GM20431 (cell line): ENCODE data around the gene HSPA9.

Experiments used
- in situ Hi-C: fragments of 300-500 bp; cut with MseI, MboI; formaldehyde crosslinking; loops from one replicate; pipeline ENCODE4 v1.15.0; 2020; ENCODE audit warnings: low sequenced_read_pairs; ENCODE audit not compliant: unreplicated experiment

The HSPA9 gene

DNA sequence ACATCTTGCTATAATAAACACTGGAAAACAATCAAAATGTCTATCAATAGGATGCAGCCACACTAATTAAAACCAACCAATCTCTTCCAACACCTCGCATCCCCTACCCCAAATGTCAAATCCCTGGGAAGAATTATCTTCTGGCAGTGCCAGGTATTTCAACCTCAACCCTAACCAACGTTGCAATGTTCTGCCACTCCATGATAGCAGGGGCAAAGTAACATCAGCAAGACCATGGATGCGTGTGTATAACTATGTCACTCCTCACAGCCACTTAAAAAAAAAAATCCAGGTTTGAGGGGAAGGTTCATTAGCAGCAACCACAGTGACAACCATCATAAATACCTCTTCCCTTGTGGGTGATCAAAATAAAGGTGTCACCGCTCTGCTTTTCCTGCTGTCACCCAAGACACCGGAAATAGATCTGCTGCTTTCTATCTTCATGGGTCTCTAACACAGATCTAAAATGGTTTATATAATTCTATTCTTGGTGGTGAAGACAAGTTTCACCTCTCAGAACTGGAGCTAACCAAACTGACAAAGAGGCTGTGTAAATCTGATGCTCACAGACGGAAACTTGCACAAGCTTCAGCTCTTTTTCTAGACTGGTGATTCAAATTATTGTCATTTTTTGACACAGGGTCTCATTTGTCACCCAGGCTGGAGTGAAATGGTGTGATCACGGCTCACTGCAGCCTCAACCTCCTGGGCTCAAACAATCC is 9.9 kb downstream of the HSPA9 start:
- in situ Hi-C loops = no loop called here

DNA sequence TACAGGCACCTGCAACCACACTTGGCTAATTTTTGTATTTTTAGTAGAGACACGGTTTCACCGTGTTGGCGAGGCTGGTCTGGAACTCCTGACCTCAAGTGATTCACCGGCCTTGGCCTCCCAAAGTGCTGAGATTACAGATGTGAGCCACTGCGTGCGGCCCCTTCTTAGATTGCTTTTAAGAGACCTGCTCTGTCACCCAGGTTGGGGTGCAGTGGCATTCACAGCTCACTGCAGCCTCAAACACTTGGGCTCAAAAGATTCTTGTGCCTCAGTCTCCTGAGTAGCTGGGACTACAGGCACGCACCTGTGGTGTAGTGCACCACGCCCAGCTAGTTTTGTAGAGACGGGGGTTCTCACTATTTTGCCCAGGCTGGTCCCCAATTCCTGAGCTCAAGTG is 11.0 kb downstream of the HSPA9 start:
- in situ Hi-C loops = no loop called here

DNA sequence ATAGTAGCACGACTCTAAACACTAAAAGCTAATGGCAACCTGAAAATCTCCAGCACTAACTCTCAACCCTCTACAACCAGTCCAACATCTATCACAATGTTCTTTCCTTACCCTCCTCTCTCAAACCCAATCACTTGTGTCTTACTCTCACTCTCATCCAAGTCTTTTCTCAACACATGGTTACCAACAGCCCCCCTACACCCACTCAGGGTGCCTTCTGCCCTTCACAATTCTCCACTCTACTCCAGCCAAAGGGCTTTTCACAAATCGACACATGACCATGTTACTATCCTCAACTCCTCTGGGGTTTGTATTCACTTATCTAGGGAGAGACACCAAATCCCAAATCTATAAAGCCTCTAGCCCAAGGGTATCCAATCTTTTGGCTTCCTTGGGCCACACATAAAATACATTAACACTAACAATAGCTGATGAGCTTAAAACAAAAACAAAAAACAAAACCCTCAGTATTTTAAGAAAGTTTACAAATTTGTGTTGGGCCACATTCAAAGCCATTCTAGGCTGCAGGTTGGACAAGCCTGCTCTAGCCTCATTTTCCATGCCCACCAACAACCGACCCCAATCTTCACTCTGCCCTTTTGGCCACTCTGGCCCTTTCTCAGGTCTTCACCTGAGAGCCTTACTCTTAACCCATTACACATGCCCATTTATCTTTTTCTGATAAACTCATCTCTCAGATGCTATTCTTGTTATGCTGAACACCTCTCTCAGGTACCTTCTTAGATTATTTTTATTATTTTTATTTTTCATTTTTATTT is 11.7 kb downstream of the HSPA9 start:
- in situ Hi-C loops = no loop called here

DNA sequence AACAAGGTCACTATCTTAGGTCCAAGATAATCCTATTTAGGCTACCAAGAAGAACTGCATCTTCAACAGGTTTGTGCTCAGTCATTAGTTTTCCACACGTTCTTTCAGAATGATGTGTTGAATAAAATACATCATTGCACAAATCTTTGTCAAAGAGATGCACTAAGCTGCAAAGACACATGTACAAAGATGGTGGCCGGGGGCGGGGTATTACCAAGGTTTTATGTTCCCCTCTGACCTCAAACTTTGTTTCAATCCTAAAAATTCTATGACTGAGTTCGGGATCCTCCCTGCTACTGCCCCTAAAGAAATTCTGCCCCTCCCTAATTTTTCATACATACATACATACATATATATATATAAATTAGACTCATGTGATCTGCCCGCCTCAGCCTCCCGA is 14.2 kb downstream of the HSPA9 start:
- in situ Hi-C loops = no loop called here

DNA sequence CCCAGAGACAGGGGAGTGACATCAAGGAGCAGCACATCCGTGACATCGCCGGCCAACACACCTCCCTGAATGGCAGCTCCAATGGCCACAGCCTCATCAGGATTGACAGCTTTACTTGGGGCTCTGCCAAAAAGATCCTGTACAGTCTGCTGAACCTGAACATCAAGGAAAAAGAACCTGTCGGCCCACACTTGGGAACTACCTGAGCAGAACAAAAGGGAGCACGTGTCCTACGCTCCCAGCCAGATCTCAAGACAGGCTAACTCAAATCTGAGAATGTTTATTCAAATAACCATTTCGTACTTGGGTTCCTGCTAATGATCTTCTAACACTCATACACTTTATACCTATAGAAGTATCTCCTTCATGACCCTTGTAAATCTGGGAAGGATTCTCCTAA is 15.3 kb downstream of the HSPA9 start:
- in situ Hi-C loops = no loop called here

DNA sequence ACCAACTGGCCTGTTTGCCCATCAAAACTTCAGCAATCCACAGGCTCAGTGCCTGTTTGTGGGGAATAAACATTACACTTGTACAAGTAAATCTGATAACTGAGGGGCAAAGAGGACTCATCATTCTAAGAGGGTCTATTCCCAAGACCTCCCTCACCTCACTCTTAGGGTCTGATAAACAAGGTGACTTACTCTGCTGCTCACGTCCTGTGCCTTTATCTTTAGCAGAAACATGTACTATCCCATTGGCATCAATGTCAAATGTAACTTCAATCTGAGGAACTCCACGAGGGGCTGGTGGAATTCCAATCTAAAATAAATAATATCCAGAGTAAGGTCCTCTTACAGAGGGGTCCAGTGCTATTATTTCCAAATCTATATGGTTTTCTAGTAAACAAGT is 17.5 kb downstream of the HSPA9 start:
- in situ Hi-C loops = no loop called here

DNA sequence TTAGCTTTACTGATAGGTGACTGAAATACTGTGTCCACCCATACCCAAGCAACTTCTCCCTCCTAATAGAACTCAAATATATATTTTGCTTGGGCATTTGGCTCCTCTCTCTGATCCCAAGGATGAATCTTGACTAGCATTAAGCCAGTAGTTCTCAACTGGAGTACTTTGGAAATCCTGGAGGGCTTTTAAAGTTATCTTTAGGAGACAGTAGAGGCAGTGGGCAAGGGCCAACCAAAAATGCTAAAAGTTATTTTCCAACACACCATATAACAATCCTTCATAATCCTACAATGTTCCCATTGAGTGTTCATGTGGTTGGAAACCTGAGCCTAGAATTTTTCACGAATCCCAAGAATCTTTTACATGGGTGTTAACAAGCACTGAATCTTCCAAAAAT is 21.1 kb downstream of the HSPA9 start:
- in situ Hi-C loops = no loop called here

DNA sequence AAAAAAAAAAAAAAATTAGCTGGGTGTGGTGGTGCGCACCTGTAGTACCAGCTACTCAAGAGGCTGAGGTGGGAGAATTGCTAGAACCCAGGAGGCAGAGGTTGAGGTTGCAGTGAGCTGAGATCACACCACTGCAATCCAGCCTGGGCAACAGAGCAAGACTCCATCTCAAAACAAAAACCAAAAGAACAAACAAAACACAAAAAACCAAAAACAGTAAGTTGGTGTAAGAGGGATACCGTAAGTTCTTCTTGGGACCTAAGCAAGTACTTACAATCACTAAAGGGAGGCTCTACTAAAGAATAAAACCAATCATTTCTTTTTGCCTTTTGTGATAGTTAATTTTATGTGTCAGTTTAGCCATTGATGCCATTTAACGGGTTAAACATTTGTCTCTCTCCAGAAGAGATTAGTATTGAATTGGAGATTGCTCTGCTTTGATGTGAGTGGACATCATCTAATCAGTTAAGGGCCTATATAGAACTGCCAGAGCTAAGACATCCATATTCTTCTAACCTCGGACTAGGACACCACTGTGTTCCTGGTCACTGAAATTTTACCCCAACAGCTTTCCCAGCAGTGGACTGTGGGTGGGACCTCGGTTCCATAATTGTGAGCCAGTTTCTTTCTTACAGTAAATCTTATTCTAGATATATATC is 21.6 kb downstream of the HSPA9 start:
- in situ Hi-C loops = no loop called here

DNA sequence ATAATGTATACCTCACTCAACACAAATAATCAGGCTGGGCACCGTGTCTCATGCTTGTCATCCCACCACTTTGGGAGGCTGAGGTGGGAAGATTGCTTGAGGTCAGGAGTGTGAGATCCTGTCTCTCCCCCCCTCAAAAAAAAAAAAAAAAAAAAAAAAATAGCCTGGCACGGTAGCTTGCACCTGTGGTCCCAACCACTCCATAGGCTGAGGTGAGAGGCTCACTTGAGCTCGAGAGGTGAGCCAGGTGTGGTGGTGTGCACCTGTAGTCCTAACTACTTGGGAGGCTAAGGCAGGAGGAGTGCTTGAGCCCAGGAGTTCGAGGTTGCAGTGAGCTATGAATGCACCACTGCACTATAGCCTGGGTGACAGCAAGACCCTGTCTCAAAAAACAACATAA is 22.5 kb downstream of the HSPA9 start:
- in situ Hi-C loops = no loop called here

DNA sequence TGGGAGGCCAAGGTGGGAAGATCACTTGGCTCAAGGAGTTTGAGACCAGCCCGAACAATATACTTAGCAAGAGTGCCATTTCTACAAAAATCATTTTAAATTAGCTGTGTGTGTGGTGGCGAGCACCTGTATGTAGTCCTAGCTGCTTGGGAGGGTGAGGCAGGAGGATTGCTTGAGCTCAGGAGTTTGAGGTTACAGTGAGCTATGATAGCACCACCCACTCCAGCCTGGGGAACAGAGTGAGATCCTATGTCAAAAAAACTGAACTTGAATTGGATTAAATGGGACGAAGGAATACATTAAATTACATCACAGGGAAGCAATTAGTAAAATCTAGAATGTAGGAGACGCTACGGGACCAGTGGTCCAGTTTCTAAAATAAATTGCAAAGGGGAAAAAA is 25.8 kb downstream of the HSPA9 start:
- in situ Hi-C loops = no loop called here

DNA sequence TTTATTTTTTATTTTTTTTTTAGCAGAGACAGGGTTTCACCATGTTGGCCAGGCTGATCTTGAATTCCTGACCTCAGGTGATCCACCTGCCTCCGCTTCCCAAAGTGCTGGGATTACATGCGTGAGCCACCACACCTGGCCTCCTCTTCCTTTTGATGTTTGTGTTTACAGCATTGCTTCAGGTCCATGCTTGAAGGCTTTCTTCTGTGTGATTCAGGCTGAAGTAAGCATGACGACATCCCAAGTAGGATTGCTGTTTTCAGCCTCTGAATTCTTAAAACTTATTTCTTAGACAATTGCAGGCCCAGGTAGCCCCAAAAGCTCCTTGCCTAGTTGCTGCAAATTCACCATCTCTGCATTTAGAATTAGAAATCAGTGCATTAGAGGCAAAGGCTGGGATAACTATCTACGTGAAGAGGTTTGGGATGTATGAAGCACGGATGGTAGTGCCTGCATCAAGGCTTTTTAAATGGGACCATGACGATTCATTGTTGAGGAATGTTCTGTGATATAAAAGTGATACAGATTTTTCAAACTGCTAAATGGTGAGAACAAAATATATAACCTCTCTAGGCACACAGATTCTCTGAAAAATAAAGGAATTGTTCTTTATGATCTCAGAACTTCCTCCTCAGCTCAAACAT is 29.2 kb downstream of the HSPA9 start:
- in situ Hi-C loops = no loop called here

DNA sequence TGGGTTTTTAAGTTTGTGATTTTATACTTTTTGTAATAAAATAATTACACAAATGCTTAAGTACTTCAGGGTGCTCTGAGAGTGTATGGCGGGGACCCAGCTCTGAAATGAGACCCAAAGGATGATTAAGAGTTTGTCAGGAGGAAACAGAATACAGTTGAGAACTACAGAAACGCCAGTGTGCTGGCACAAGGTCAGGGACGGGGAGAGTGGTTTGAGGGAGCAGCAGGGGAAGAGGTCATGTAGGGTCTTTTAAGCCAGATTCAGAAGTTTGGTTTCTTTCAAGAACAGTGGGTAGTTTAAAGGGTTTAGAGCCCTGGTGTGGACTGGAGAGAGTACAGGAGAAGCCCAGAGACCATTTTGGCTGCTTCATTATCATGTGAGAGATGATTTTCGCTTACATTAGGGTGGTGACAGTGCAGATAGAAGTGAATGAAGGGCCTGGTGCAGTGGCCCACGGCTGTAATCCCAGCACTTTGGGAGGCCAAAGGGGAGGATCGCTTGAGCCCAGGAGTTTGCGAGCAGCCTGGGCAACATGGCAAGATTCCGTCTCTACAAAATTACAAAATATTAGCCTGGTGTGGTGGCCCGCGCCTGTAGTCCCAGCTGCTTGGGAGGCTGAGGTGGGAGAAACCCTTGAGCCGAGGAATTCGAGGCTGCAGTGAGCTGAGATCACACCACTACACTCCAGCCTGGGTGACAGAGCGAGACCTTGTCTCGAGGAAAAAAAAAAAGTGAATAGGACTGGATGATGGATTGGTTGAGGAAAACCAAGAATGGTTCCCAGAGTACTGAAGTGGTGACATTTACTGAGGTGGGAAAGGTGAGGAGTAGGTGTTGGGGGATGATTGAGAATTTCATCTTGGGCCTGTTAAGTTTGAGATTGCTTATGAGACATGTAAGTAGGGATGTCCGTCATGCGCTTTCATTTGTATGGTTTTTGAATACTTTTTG is 30.7 kb downstream of the HSPA9 start:
- in situ Hi-C loops = no loop called here

DNA sequence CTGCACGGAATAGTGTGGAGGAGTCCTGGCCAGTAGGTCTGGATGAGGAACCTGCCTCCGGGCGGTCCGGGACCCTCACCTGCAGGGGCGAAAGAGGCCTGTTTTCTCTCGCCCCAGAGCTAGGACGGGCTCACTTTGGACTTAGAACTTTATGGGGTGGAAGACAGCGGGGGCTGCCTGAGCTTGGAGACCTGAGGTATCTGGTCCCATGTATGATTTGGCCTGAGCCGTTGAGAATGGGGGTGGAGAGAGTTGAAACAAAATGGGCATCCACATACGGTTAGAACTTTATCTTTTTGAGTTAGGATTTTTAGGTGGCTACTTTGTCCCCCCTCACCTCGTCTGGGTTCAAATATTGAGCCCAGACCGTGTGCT is 31.5 kb downstream of the HSPA9 start:
- in situ Hi-C loops = no loop called here

DNA sequence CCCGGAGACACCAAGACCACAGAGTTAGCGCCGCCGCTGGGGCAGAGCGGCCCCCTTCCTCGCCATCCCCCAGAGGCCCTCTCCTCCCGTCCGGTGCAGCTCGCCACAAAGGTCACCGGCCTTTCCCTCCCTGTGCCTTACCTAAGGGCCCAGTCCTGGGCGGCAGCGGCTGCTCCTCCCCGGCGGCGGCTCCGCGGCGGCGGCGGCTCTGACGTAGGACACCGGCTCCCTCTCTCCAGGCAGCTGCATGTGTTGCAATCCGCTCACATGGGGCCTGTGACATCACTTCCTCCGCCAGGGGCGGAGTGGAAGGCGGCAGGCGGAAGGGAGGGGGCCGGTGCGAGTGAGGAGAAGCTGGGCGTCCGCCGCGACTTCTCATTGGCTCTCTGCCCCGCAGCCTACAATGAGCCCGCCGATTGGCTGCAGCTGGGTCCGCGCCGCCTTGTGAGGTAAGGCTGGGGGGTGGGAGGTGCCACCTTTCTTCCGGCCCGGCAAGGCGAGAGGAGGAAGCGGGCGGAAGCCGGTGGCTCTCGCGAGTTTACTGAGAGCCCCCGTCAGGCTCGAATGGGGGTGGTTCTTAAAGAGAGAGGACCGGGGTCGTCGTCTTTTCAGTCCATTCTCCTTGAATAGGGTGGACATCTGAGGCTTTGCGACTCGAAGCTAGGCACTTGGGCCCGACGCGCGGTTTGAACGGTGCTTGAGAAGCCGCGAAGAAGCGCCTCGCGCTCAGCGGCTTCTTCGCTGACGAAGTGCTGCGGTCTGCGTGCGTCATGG is 32.1 kb downstream of the HSPA9 start, which contains the start of gene ETF1:
TSS of gene ETF1 (minus strand) at position 281 of the 774 bp plus-strand sequence. CDS start 318 bp downstream, outside the sequence.
- in situ Hi-C loops = no loop called here

DNA sequence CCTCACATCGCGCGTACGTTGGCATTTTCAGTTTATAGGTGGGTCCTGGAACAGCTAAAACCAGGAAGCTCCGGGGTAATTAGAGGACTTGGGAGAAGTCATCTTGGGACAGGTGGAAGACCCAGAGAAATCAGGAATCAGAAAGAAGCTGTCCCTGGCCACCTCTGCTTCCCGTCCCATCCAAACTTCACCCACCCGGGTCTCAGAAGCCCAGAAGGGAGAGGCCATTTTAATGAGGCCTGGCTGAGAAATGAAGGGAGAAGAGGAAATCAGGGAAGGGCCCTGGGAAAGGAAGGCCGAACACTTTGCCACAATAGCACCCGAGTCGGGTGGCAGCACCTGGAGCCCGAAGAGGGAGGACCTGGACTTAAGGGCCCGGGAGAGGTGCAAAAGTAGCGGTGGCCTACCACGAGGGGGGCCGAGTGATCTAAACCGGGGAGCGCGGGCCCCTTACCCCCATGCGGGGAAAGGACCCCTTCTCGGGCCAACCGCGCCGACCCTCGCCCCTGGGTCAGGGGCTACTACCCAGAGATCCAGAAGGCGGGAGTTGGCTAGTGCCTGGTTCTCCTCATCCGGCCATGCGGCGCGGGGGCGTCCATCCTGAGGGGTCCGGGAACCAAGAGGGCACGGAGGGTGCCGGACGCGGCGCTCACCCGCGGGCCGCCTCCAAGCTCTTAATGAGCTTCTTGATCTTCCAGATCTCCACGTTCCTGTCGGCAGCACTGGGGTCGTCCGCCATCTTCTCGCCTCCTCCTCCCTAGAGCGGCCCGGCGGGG is 32.8 kb downstream of the HSPA9 start:
- in situ Hi-C loops = no loop called here

DNA sequence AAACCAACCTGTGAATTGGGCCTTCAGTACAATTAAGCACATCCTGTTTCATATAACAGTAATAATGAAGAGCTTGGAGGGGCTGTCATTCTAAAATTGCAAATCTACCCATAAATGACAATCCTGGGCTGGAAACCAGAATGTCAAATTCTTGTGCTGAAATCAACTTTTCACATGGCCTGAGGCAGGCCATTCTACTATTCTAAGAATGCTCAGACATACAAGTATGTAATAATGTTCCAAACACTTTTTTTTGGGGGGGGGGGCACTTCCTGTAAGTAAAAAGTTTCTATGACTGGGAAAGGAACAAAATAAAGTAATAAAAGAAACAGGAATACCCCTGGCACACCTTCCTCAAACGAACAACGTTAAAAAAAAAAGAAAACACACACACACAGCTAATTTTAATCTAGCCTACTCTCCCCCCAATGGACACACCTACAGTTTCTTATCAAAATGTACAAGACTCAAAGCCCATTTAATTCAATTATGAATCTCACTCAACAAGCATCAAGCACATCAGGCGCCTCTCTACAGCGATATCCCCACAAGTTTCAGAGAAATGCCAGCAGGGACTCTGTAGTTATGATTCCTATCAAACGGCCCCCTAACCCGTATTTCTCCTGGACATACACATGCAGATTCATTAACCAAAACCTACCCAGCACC is 33.6 kb downstream of the HSPA9 start:
- in situ Hi-C loops = no loop called here

DNA sequence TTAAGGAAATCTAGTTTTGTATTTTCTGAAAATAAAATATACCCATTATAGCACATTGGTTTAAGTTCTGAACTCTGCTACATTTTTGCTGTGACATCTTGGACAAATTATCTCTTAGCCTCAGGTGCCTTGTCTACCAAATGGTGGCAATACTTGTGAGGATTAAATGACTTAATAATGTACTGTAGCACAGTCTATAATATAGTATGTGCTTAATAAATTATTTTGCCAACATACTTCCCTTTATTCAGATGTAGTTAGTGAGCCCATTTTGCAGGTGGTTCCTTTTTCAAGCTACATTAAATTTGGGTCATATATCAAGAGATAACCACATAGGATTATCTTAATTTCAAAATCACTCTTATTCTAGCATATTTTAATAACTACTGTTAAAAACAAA is 35.4 kb downstream of the HSPA9 start:
- in situ Hi-C loops = no loop called here
